ENCODE measurements around the gene SURF4. TPM values are rescaled to one million over a fixed set of nuclear protein-coding genes. Genes with fewer than 3 reads are reported as not detected.

The SURF4 gene
- total RNA-seq, 2 experiments from 2014 or later, result 197 to 198 TPM

GRCh38 chr9:133355881-133356357 is 19.9 kb downstream of the SURF4 start:
- no peaks in the 10 kb centered on the region for H3K9me3 Mint-ChIP-seq
- peaks cover 50% of the 10 kb centered on the region for H3K4me1 Mint-ChIP-seq
- H3K27me3 Mint-ChIP-seq, result no peaks in the 10 kb centered on the region
- H3K4me3 Mint-ChIP-seq, result peak overlapping the region; percentile 87
- no peak for DNase-seq
- H3K27ac Mint-ChIP-seq, result peak overlapping the region; percentile 86
- H3K36me3 Mint-ChIP-seq, result peaks cover 18% of the 10 kb centered on the region

GRCh38 chr9:133354766-133355165 is 21.1 kb downstream of the SURF4 start:
- no peak for DNase-seq
- Mint-ChIP-seq H3K27ac (peak overlapping the region; percentile 60), H3K4me1 (peaks cover 50% of the 10 kb centered on the region), H3K27me3 (no peaks in the 10 kb centered on the region), H3K36me3 (peaks cover 28% of the 10 kb centered on the region), H3K9me3 (no peaks in the 10 kb centered on the region), H3K4me3 (peak overlapping the region; percentile 47)

- H3K4me1 Mint-ChIP-seq, result peaks cover 50% of the 10 kb centered on the region
- H3K27ac Mint-ChIP-seq, result peak overlapping the region; percentile 45
- H3K4me3 Mint-ChIP-seq, result no peak overlapping the region
- peaks cover 40% of the 10 kb centered on the region for H3K36me3 Mint-ChIP-seq
- DNase-seq, result no peak
- no peaks in the 10 kb centered on the region for H3K27me3 Mint-ChIP-seq
- no peaks in the 10 kb centered on the region for H3K9me3 Mint-ChIP-seq
Measured at GRCh38 chr9:133353548-133353947, 22.3 kb downstream of the SURF4 start.

- H3K27ac Mint-ChIP-seq, result peak overlapping the region; percentile 65
- H3K4me1 Mint-ChIP-seq, result peaks cover 43% of the 10 kb centered on the region
- H3K9me3 Mint-ChIP-seq, result no peaks in the 10 kb centered on the region
- peaks cover 47% of the 10 kb centered on the region for H3K36me3 Mint-ChIP-seq
- no peak overlapping the region for H3K4me3 Mint-ChIP-seq
- no peak for DNase-seq
- peaks cover 4% of the 10 kb centered on the region for H3K27me3 Mint-ChIP-seq
Measured at GRCh38 chr9:133352635-133353340, 23.1 kb downstream of the SURF4 start.

GRCh38 chr9:133351908-133352634 is 23.8 kb downstream of the SURF4 start:
- Mint-ChIP-seq H3K4me1 (peaks cover 39% of the 10 kb centered on the region), H3K4me3 (peak overlapping the region; percentile 14), H3K36me3 (peaks cover 49% of the 10 kb centered on the region), H3K27ac (peak overlapping the region; percentile 34), H3K9me3 (no peaks in the 10 kb centered on the region), H3K27me3 (peaks cover 4% of the 10 kb centered on the region)
- DNase-seq, result peak; percentile 55

GRCh38 chr9:133351526-133351907 is 24.3 kb downstream of the SURF4 start:
- H3K4me1 Mint-ChIP-seq, result peaks cover 44% of the 10 kb centered on the region
- H3K27ac Mint-ChIP-seq, result peak overlapping the region; percentile 56
- H3K4me3 Mint-ChIP-seq, result peak overlapping the region; percentile 18
- no peaks in the 10 kb centered on the region for H3K9me3 Mint-ChIP-seq
- peaks cover 55% of the 10 kb centered on the region for H3K36me3 Mint-ChIP-seq
- no peak for DNase-seq
- H3K27me3 Mint-ChIP-seq, result peaks cover 4% of the 10 kb centered on the region

GRCh38 chr9:133349965-133350616 is 25.8 kb downstream of the SURF4 start:
- no peak for DNase-seq
- Mint-ChIP-seq H3K36me3 (peaks cover 61% of the 10 kb centered on the region), H3K4me1 (peaks cover 50% of the 10 kb centered on the region), H3K4me3 (peak overlapping the region; percentile 100), H3K9me3 (no peaks in the 10 kb centered on the region), H3K27me3 (peaks cover 4% of the 10 kb centered on the region), H3K27ac (peak overlapping the region; percentile 99)

- Mint-ChIP-seq H3K27me3 (peaks cover 4% of the 10 kb centered on the region), H3K27ac (peak overlapping the region; percentile 99), H3K4me3 (peak overlapping the region; percentile 100), H3K36me3 (peaks cover 67% of the 10 kb centered on the region), H3K9me3 (no peaks in the 10 kb centered on the region), H3K4me1 (peaks cover 44% of the 10 kb centered on the region)
- DNase-seq, result no peak
Measured at GRCh38 chr9:133348718-133349573, 26.9 kb downstream of the SURF4 start.

GRCh38 chr9:133347985-133348717 is 27.7 kb downstream of the SURF4 start, which contains the start of the genes MED22 and RPL7A:
Gene MED22, minus strand, starts transcription at chr9:133348131. Its CDS starts 1,469 bp downstream, at chr9:133346662.
Gene RPL7A, plus strand, starts transcription at chr9:133348218. Its CDS starts 26 bp downstream, at chr9:133348244.
- peak; percentile 88 for DNase-seq
- peaks cover 43% of the 10 kb centered on the region for H3K4me1 Mint-ChIP-seq
- H3K4me3 Mint-ChIP-seq, result peak within 1 kb of the TSS; percentile 100
- peaks cover 4% of the 10 kb centered on the region for H3K27me3 Mint-ChIP-seq
- peaks cover 66% of the 10 kb centered on the region for H3K36me3 Mint-ChIP-seq
- no peaks in the 10 kb centered on the region for H3K9me3 Mint-ChIP-seq
- H3K27ac Mint-ChIP-seq, result peak within 1 kb of the TSS; percentile 99

GRCh38 chr9:133347515-133347984 is 28.3 kb downstream of the SURF4 start:
- H3K27ac Mint-ChIP-seq, result peak overlapping the region; percentile 99
- peaks cover 62% of the 10 kb centered on the region for H3K36me3 Mint-ChIP-seq
- peaks cover 40% of the 10 kb centered on the region for H3K4me1 Mint-ChIP-seq

DNA sequence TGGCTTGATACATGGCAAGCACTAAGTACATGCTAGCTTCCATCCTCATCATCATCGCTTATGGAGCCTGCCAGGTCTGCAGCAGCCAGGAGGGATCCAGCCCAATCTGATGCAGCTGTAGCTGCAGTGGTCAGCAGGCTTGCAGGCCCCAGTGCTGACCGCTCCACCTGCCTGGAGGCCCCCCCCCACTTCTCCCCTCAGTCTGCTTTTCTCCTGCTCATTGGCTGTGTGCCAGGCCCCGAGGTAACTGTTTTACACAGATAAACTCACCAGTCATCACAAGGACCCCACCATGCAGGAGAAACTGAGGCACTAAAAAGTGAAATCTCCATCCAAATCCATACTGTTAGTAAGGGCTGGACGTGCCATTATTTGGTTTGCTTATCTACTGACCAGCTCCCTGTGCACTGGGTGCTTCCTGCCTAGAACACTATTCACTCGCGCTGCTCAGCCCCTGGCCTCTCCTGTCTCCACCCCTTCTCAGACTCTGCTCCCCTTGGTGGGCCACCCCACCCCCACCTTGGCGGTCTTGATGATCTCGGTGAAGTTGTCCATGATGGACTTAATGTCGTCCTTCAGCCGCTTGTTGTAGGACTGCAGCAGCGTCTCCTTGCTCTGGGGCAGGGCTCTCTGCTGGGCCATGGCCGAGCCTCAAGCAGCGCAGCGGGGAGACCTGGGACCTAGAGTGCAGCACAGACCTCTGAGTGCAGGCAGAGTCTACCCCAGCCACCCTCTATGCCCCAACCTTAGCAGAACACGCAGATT is 29.7 kb downstream of the SURF4 start:
- Mint-ChIP-seq H3K27ac (peak overlapping the region; percentile 95), H3K9me3 (no peaks in the 10 kb centered on the region), H3K4me1 (peaks cover 35% of the 10 kb centered on the region), H3K4me3 (peak overlapping the region; percentile 100), H3K27me3 (peaks cover 4% of the 10 kb centered on the region), H3K36me3 (peaks cover 57% of the 10 kb centered on the region)
- no peak for DNase-seq

More at GRCh38 chr9:133347515-133347984, 28.3 kb downstream of the SURF4 start:
- peak overlapping the region; percentile 100 for H3K4me3 Mint-ChIP-seq
- DNase-seq, result peak; percentile 57
- no peaks in the 10 kb centered on the region for H3K9me3 Mint-ChIP-seq
- peaks cover 4% of the 10 kb centered on the region for H3K27me3 Mint-ChIP-seq

DNA sequence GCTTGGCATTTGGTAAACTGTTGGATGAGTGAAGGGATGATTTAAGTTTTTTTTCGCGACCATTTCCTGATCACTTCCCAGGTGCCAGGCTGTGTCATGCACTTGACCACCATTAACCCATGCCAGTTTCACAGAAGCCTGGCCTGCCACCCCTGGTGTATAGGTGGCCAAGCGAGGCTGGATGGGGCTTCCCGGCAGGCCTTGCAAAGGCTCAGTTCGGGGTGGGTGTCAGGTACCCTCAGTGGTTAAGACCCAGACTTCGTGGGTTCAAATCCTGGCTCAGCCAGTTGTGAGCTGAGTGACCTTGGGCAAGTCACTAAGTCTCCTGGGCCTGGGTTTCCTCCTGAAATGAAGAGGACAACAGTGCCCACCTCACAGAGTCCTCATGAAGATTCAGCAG is 30.3 kb downstream of the SURF4 start:
- Mint-ChIP-seq H3K9me3 (no peaks in the 10 kb centered on the region), H3K27me3 (peaks cover 4% of the 10 kb centered on the region), H3K4me3 (no peak overlapping the region), H3K4me1 (peaks cover 39% of the 10 kb centered on the region), H3K36me3 (peaks cover 59% of the 10 kb centered on the region), H3K27ac (no peak overlapping the region)
- no peak for DNase-seq

GRCh38 chr9:133344979-133345378 is 30.9 kb downstream of the SURF4 start:
- no peaks in the 10 kb centered on the region for H3K9me3 Mint-ChIP-seq
- DNase-seq, result no peak
- peaks cover 4% of the 10 kb centered on the region for H3K27me3 Mint-ChIP-seq
- no peak overlapping the region for H3K4me3 Mint-ChIP-seq
- peaks cover 40% of the 10 kb centered on the region for H3K4me1 Mint-ChIP-seq
- no peak overlapping the region for H3K27ac Mint-ChIP-seq
- peaks cover 59% of the 10 kb centered on the region for H3K36me3 Mint-ChIP-seq

Data from activated naive CD8-positive, alpha-beta T cell treated with anti-CD3 and anti-CD28 coated beads for 36 hours (primary cell).